Measurements from ENCODE around the gene PRDM16. TPM values are rescaled to one million over a fixed set of nuclear protein-coding genes. Genes with fewer than 3 reads are reported as not detected.

The PRDM16 gene
- total and polyA plus RNA-seq, 2 of the 13 experiments (the other 11 are each of a cell fraction or from before 2014, with no cell fraction given) = 0.15 to 0.81 TPM

DNA sequence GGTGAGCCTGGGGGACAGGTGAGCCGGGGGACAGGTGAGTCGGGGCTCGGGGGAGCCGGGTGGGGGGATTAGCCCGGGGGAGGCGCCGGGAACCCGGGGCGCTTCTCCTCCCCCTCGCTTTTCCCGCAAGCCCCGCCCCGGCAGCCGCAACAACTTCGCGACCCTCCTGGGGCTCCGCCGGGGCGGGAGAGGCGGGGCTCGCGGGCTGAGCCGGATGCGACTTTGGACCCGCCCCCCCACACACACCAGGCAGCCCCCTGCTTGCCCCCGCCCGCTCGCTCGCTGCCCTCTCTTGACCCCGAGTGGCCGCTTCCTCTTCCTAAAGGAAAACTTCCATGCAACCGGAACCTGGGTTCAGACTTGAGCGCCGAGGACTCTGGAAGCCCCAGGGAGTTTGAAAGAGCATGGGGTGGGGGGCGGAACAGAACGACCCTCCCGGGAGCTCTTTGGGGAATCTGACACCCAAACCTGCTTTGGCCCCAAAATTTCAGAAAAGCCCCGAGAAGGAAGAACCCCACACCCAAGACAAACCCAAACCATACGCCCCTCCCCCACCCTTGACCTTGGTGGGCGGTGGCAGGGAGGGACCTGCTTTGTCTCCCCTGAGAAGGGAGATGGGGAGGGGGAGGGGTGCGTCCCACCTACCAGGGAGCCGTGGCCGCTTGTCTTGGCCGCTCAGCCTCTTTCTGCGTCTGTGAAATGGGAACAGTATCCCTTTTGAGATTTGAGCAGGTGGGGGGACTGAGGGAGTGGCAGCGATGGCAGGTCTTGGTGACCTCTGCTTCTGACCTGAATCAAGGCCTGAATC is 386.0 kb downstream of the PRDM16 start (continued):
- TF ChIP-seq ZFP91 (CRISPR knock-in tag; IDR thresholded peaks at IDR 0.05; ENCODE audit: borderline replicate concordance) (0 out of 2 replicates have a peak, but pooled peaks have one; percentile 34), DBP (CRISPR knock-in tag; IDR thresholded peaks at IDR 0.05; ENCODE audit: not compliant biosample characterization) (no peak), HDAC6 (IDR thresholded peaks at IDR 0.05; ENCODE audit: low read depth, low read length) (no peak), GATA4 (IDR thresholded peaks at IDR 0.05; ENCODE audit: borderline replicate concordance, low read depth) (0 out of 2 replicates have a peak, but pooled peaks have one; percentile 9), ZNF740 (CRISPR knock-in tag; IDR thresholded peaks at IDR 0.05) (peak; percentile 96), GMEB1 (CRISPR knock-in tag; IDR thresholded peaks at IDR 0.05; ENCODE audit: borderline replicate concordance) (no peak; the same call in 1 of the 2 replicates), HOXD1 (CRISPR knock-in tag; IDR thresholded peaks at IDR 0.05) (0 out of 2 replicates have a peak, but pooled peaks have one; percentile 47), SIX4 (CRISPR knock-in tag; IDR thresholded peaks at IDR 0.05) (0 out of 2 replicates have a peak, but pooled peaks have one; percentile 13), NR2F1 (CRISPR knock-in tag; IDR thresholded peaks at IDR 0.05) (peak; percentile 73 to 91; a peak in 3 of 4 replicates), ZNF180 (CRISPR knock-in tag; IDR thresholded peaks at IDR 0.05; ENCODE audit: borderline replicate concordance, low read depth) (no peak), MBNL3 (CRISPR knock-in tag; conservative IDR thresholded peaks at IDR 0.05) (no peak), PPARG (CRISPR knock-in tag; conservative IDR thresholded peaks at IDR 0.05) (peak; percentile 39; the same call in 1 of the 2 replicates), GRHL1 (CRISPR knock-in tag; conservative IDR thresholded peaks at IDR 0.05) (no peak), ZNF773 (CRISPR knock-in tag; IDR thresholded peaks at IDR 0.05; ENCODE audit: borderline replicate concordance) (no peak), ZBTB20 (CRISPR knock-in tag; IDR thresholded peaks at IDR 0.05; ENCODE audit: borderline replicate concordance, low read depth) (no peak), HOXA9 (CRISPR knock-in tag; IDR thresholded peaks at IDR 0.05; ENCODE audit: borderline replicate concordance) (no peak), ZNF7 (CRISPR knock-in tag; IDR thresholded peaks at IDR 0.05) (no peak), SKI (IDR thresholded peaks at IDR 0.05; ENCODE audit: partially characterized antibody) (peak; percentile 39)
- TF ChIP-seq, protein P1, sequence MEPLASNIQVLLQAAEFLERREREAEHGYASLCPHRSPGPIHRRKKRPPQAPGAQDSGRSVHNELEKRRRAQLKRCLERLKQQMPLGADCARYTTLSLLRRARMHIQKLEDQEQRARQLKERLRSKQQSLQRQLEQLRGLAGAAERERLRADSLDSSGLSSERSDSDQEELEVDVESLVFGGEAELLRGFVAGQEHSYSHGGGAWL (CRISPR knock-in tag; IDR thresholded peaks at IDR 0.05) = no peak
- TF ChIP-seq, protein P2, sequence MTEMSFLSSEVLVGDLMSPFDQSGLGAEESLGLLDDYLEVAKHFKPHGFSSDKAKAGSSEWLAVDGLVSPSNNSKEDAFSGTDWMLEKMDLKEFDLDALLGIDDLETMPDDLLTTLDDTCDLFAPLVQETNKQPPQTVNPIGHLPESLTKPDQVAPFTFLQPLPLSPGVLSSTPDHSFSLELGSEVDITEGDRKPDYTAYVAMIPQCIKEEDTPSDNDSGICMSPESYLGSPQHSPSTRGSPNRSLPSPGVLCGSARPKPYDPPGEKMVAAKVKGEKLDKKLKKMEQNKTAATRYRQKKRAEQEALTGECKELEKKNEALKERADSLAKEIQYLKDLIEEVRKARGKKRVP (CRISPR knock-in tag; IDR thresholded peaks at IDR 0.05) = no peak
